Right renal cortex interstitium (tissue), 3 donors: ENCODE results near the gene NEGR1. TPM values are rescaled to one million over a fixed set of nuclear protein-coding genes. Genes with fewer than 3 reads are reported as not detected.

Experiments used
- DNase-seq, 3 donors: peaks; one replicate each; pipeline ENCODE4 v3.0.0-alpha.2; 2013; ENCODE audit warnings: low read depth in 3 of 3, low spot score in 2 of 3
- polyA plus RNA-seq, 3 donors: library from polyadenylated mRNA; unstranded; fragments of 120-200 nt; gene quantifications; one replicate each; pipeline ENCODE4 v1.2.1, GENCODE V29; 2013; ENCODE audit not compliant: insufficient read length in 3 of 3

Gene NEGR1
- polyA plus RNA-seq, 3 donors: 2.9 to 4.8 (median 4.3) TPM

GRCh38 chr1:72056516-72056915, 225.8 kb downstream of the NEGR1 start:
- DNase-seq: no peak

DNA sequence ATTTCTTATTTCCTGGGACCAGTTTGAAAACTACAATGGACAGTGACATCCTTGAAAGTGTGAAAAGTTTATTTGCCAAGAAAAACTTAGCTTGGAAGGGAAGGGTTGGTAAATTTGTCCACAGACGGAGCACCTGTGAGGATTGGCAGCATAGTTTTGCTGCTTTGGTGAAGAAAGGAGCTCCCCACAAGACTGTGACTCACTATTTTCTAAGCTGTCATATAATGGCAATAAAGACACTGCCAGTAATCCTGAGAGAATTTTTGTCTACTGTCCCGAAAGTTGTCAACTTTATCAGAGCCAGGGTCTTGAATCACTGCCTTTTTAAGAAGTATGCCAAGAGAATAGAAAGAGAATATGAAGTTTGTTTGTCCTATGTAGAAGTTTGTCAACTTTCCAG, 230.8 kb downstream of the NEGR1 start:
- no peak for DNase-seq

DNA sequence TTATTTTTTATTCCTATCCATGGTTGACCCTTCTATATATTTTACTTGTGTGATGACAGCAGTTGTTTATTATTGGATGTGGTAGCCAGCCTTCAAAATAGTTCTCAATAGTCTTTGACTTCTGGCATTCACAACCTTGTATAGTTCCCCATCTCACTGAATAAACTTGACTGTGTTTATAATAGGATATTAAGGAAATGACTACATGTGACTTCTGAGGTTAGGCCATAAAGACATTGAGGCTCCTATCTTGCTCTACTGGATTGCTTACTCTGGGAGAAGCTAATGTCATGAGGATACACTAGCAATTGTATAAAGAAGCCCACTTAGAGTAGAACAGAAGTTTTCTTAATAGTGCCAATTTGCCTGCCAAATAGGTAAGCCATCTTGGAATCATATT, 231.8 kb downstream of the NEGR1 start:
- DNase-seq: no peak

DNA sequence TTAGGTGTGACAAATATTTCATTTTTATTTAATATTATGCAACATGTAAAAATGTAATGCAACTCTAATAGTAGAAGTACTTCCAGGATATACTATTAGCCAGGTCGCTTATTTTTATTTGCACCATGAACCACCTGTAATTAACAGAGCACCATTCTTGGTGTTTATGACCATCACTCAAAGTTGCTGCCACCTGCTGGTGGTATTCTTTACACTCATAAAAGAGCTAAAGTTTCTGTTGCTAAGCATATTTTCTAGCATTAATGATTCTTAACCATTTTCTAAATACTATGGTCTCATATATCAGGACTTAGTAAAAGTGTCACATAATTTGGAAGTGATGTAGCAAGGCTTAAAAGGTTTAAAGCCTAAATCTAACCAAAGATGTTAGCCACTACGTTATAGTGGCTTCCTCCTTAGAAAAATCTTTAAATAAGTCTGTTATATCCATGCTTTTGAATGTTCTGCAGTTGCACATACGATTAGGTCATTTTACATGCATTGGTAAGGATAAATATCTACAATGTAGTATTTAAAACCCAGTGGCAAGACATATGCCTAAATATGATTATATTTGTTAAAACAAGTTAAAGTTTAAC, 244.5 kb downstream of the NEGR1 start:
- DNase-seq: peak; percentile 1 to 18 (median 17)

GRCh38 chr1:72034827-72035226, 247.5 kb downstream of the NEGR1 start:
- DNase-seq: no peak

GRCh38 chr1:72023063-72023930, 259.0 kb downstream of the NEGR1 start:
- no peak for DNase-seq

- DNase-seq: no peak
These were observed 263.8 kb downstream of the NEGR1 start for GRCh38 chr1:72018562-72018961.

GRCh38 chr1:72015006-72015405, 267.3 kb downstream of the NEGR1 start:
- no peak for DNase-seq

DNA sequence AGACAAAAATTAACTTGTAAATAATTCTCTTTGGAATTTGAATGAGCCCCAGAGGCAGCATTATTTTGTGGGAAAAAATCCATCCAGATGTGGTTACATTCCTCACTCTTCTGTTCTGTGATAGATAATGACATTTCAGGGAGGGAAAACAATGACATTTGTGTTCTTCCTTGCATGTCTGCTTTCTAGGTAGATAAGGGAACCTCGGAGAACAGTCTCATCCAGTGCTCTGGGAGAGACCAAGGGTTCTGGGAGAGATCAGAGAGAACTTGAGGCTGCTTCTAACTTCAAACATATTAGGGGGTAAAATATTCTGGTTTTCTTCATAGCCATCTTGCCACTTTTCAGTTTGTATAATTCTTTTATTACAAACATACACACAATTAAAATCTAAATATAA, 269.2 kb downstream of the NEGR1 start:
- DNase-seq: no peak

GRCh38 chr1:72011721-72012120, 270.6 kb downstream of the NEGR1 start:
- DNase-seq: no peak

GRCh38 chr1:72010094-72010431, 272.3 kb downstream of the NEGR1 start:
- no peak for DNase-seq

DNA sequence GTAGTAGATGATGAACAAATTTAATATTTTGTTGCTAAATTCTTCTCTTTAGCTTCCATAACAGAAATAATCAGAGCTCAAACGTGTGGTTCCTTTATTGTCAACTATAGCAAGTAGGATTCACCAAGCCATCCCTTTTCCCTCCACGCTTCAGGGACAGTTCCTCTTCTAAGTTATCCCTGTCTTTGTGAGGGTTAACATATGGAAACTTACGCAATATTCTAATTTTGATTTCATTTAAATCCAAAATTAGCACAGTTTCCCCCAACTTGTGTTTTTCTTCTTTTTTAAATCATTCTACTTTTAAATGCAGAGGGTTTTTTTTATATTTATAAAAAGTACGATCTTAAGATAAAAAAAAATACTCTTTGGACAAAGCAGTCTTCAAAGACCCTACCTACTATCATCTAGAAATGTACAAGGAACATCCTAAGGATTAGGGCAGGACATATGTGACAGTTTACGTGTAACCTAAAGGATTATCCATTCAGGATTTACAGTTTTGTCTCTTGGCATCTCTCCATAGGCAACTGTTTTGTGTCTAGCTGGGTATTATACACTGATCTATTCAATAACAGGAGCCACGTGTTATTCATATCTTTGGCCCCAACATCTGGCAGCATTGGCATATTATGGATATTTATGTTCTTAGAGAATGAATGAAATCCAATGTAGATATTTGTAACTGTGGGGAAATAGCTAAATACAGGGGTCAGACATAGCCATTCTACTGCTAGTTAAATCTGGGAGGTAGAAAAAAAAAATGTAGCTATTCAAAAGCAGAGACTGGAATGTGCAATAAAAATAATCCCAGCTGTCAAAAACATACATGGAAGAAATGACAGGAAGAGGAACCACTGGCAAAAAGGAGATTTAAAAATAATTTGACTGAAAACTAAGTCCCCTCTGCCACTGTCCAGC, 272.9 kb downstream of the NEGR1 start:
- DNase-seq: no peak

- no peak for DNase-seq
These were observed 275.0 kb downstream of the NEGR1 start for GRCh38 chr1:72007312-72007711.

GRCh38 chr1:72006092-72006491, 276.2 kb downstream of the NEGR1 start:
- DNase-seq: no peak

DNA sequence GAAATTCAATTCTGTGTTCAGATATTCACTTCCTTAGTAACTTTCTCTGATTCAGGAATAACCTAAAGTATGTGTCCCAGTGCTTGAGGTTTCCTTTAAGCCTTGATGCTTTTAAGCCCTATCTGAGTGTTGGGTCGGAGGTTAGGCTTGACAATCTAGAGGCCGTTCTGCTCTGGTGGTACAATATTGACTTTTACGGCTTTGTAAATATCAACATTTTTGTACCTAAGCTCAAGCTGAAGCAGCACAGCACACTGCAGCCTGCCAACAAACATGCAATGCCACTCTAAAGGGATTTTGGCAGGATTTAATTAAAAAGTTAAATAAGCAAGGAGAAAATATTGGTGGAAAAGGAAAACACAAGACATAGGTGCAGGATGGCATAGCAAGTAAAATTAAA, 279.2 kb downstream of the NEGR1 start:
- DNase-seq: no peak

DNA sequence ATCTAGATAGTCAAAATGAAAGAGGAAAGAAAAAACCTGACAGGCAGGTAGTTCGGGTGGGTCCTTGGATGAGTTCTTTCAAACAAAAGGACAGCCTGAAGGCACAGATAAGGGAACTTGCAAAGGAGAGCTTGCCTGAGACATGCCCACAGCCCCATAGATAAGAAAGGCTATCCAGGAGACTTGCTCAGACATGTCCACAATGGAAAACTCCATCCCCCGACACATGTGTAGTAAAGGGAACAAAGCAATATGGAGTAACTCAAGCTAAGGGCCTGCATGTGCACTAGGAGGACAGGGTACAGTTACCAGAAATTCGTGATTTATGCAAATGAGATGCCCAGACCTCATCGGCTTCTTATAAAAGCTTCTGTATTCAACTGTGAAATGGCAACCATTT, 281.5 kb downstream of the NEGR1 start:
- no peak for DNase-seq

DNA sequence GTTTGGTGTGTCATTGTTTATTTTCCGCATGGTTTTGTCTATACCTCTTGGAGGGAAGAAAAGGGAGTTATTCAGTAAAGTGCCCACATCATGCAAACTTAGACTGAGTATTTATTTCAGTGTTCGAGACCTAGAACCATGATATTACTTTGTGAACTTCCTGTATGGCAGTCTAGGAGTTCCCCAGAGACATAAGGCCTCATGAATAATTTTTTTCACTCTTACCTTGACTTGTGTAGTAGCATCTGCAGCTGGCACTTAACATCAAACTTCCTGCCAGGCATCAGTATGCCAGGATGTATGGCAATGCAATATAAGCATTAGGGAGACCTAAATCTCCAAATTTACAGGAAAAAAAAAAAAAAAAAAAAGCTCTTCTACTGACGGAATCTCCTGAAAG, 287.7 kb downstream of the NEGR1 start:
- DNase-seq: no peak

DNA sequence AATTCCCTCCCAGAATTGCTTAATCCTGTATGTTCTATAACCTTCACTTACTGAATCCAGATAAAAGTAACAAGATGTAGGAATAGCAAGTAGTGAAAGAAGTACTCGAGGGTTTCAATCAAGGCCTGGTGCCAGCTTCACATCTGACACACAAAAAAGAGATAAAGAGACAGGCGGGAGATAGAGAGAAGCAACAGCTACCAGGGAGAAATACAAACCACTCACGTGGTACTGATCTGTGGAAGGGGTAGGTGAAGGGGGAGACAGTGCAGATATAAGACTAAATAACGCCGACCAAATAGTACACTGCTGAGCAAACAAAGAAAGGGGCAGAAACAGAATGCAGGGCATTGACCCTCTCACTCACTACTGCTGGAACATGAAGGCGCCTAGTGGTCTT, 295.2 kb downstream of the NEGR1 start:
- no peak for DNase-seq

GRCh38 chr1:71986160-71986559, 296.2 kb downstream of the NEGR1 start:
- DNase-seq: no peak

DNA sequence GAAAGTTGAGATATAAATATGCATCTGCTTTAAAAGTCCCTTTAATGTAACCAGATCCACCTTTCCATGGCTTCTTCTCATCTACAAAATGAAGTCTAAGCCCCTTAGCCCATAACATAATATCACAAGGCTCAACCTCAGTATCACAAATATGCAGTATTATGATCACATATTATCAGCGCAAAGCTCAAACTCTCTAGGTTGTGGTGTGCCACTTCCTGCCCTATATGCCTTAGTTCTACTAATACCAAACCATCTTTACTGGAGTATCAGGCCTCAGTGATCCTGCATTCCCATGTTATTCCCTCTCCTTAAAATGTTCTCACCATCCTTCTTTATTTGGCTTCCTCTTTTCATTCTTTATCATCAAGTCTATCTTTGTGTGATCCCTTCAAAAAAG, 301.8 kb downstream of the NEGR1 start:
- no peak for DNase-seq

GRCh38 chr1:71979882-71980281, 302.5 kb downstream of the NEGR1 start:
- no peak for DNase-seq
